ENCODE measurements around the gene CNTN3.

DNA sequence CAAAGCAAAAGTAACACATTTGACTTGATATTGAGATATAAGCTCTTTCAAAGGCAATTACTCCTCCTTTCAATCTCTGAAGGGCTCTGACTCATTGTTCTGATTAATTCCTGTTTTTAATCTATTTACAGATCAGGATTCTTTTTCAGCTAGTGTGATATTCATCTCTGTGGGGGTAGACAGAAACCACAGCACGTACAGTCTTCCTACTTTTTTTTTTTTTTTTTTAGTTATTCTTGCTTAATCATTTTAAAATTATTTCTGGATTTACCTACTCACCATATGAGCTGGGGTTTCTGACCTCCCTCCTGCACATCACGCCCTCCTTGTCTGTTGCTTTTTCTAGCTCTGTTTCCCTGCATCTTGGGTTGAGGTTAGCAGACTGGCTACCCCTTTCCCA, 1.4 kb downstream of the CNTN3 start:
- TF ChIP-seq EZH2 (IDR thresholded peaks at IDR 0.05; ENCODE audit: borderline replicate concordance), result no peak
- TF ChIP-seq, protein P1, sequence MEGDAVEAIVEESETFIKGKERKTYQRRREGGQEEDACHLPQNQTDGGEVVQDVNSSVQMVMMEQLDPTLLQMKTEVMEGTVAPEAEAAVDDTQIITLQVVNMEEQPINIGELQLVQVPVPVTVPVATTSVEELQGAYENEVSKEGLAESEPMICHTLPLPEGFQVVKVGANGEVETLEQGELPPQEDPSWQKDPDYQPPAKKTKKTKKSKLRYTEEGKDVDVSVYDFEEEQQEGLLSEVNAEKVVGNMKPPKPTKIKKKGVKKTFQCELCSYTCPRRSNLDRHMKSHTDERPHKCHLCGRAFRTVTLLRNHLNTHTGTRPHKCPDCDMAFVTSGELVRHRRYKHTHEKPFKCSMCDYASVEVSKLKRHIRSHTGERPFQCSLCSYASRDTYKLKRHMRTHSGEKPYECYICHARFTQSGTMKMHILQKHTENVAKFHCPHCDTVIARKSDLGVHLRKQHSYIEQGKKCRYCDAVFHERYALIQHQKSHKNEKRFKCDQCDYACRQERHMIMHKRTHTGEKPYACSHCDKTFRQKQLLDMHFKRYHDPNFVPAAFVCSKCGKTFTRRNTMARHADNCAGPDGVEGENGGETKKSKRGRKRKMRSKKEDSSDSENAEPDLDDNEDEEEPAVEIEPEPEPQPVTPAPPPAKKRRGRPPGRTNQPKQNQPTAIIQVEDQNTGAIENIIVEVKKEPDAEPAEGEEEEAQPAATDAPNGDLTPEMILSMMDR (IDR thresholded peaks at IDR 0.05; ENCODE audit: poor library complexity), result no peak
